GM19043 (cell line): ENCODE results near the gene PLEKHD1.

Experiments
- ATAC-seq: cut with Tn5 transposase; IDR thresholded peaks from one replicate; pipeline ENCODE4 v1.9.1; 2021; ENCODE audit warnings: low read depth; ENCODE audit not compliant: unreplicated experiment

The PLEKHD1 gene

DNA sequence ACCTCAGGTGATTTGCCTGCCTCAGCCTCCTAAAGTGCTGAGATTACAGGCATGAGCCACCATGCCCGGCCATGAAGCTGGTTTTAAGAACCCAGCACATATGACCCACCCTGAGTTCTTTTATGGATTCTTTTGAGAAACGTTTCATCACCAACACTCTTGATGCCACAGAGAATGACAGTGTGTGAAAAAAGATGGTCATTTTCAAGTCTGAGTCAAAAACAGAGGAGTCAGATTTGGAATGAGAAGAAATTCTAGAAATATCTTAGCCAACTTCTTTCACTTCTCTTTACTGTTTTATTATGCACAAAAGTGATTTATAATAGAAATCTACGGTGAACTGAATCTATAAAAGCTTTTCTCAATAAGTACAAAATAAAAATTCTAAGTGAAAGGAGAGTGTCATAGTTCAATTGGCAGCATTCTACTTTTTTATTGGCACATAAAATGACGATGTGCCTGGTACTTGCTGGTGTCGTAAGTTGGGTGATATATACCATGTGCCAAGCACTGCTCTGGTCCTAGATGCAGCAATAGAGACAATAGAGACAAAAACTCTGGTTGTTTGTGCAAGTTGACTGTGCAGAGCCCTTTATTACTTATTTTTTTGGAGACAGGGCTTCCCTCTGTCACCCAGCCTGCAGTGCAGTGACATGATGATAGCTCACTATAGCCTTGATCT lies 56.3 kb downstream of the PLEKHD1 start:
- ATAC-seq: no peak

DNA sequence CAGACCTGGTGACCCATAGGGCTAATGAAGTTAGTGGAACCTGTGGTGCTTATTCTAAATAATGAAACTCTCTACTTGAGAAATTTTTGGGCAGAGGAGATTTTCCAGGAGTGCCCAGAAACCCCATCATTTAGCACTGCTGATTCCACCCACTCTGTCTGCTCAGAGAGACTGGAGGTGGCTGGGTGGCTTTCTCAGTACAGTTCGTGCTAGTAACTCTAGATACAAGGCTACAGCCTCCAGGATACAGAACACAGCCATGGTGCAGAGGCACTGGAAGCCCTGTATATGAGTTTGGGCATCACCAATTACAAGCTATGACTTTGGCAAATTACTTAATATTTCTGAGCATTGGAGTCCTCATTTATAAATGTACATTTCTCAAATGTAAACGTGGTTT lies 57.8 kb downstream of the PLEKHD1 start:
- ATAC-seq: no peak

- no peak for ATAC-seq
Observed at GRCh38 chr14:69543341-69544115, 59.0 kb downstream of the PLEKHD1 start.

DNA sequence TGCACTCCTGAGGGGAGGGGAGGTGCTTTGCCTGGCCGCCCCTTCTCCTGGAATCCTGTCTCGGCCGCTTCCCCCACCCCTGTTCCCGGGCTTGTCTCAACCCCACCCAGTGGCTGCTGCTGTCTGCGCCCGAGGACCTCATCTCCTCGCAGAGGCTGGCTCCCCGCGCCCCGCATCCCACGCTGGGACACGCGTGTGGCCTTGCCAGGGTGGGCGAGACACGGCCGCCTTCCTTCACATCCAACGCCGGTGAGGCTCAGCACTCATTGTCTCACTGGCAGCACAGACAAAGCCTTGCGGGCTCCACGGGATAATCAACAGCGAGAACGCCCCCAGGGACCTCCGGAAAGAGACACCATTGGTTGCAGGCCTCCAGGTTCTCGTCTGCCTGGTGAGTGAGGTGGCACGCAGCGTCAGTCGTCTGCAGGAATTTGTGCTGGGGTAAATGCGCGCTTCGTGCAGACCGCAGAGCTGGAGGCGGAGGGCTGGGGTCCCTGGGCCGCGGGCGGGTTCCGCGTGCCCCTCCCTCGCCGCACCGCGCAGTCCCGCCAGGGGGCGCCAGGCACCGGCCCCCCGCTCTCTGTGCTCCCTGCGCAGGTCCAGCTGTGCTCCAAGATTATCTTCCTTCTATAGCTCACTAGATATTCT lies 63.3 kb downstream of the PLEKHD1 start:
- no peak for ATAC-seq

DNA sequence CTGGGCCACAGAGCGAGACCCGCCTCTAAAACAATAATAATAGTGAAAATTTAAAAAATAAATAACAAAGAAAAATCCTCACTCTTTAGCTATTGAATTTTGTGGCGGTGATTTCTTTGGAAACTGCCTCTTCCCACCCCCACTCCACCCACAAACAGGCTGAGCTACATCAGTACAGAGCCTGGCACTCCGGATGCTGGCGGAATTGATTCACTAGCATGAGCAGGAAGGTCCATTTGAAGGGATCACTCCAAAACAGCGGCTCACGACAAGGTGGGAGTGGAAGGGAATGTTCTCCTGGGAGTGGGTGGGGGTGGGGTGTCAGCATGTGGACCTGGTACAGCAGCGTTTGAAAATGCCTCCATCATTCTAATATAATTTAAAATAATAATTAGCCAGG lies 64.0 kb downstream of the PLEKHD1 start:
- no peak for ATAC-seq

GRCh38 chr14:69551511-69551910 lies 67.0 kb downstream of the PLEKHD1 start:
- no peak for ATAC-seq

DNA sequence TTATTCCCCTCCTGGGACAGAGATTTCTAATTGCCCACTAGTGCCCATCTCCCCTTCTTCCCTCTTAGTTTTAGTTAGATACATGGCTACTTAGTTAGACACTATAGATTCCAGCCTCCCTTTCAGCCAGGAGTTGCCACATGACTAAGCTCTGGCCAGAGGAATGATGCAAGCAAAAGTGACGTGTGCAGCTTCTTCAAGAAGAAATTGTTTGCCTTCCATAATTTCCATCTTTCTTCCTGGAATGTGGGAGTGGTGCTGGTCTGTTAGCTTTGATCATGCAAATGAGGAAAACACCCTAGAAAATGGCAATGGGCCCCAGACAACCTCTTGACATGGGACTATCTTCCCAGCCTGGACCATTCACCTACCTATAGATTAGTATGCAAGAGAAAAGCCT lies 68.7 kb downstream of the PLEKHD1 start:
- ATAC-seq: no peak

DNA sequence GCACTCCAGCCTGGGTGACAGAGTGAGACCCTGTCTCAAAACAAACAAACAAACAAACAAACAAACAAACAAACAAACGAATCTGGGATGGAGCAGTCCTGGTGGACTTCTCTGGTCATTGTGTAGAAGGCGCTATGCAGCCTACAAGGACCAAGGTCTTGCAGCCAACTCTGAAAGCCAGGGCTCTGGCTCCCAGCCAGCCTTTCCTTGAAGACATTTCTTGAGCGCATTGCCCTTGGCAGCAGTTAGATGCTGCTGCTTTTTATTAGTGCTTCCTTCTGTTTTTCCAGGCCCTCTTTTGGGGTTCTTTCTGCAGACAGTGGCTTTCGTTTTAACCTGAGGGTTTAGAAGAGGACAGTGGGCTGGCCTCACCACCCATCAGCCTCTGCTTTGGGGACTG lies 70.0 kb downstream of the PLEKHD1 start:
- no peak for ATAC-seq

DNA sequence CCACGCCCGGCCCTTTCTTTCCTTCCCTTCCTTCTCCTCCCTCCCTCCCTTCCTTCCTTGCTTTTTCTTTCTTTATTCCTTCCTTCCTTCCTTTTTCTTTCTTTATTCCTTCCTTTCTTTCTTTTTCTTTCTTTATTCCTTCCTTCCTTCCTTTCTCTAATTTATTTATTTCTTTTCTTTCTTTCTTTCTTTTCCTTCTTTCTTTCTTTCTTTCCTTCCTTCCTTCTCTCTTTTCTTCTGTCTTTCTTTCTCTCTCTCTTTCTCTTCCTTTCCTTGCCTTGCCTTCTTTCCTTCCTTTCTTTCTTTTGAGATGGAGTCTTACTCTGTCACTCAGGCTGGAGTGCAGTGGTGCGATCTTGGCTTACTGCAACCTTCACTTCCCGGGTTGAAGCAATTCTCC lies 74.2 kb downstream of the PLEKHD1 start:
- no peak for ATAC-seq

GRCh38 chr14:69559581-69560011 lies 75.1 kb downstream of the PLEKHD1 start:
- ATAC-seq: no peak

DNA sequence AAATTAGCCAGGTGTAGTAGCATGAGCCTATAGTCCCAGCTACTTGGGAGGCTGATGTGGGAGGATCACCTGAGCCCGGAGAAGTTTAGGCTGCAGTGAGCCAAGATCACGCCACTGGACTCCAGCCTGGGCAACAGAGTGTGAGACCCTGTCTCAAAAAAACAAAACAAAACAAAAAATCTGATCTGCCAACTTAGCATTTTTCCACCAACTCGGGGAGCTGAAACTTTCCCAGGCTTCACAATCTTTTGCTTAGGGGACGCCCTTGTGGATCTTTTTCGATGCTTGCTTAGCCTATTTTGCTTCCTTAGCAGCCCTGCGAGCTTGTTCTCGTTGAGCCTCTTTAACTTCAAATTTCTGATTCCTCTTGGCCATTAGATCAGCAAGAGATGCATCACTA lies 76.3 kb downstream of the PLEKHD1 start:
- no peak for ATAC-seq

GRCh38 chr14:69561893-69562292 lies 77.4 kb downstream of the PLEKHD1 start:
- no peak for ATAC-seq

DNA sequence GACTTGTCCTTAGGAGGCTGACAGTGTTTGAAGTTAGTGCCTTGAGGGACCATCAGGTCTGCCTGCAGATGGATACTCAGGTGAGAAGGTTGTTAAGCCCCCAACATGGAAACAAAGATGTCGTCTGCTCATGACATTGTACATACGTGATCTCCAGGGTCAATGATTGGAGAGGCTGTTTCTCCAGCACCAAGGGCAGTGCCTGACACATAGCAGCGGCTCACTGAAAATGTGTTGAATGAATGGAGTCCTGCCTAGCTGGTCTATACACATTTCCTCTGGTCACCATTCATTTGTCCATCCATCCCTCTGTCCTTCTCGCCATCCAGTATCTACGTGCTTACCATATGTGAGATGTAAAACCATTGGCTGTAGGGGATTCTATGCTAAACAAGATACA lies 83.0 kb downstream of the PLEKHD1 start:
- ATAC-seq: no peak

DNA sequence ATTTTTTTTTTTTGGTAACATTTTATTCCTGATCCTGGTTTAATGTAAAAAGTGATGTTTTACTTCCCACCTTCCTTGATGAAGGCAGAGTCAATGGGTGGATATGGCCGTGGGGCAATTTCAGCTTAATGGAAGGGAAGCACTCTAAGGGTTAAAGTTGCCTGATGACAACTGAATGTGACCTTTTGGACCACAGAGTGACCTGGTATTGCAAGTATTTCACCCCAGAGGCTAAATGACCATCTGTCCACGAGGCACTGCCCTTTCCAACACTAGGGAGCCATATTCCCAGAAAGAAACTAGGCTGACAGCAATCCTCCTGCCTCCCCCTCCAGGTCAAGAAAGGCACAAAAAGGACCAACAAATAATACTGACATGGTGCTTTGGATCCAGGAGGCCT lies 85.3 kb downstream of the PLEKHD1 start:
- ATAC-seq: no peak

- no peak for ATAC-seq
Observed at GRCh38 chr14:69570836-69571330, 86.4 kb downstream of the PLEKHD1 start.

DNA sequence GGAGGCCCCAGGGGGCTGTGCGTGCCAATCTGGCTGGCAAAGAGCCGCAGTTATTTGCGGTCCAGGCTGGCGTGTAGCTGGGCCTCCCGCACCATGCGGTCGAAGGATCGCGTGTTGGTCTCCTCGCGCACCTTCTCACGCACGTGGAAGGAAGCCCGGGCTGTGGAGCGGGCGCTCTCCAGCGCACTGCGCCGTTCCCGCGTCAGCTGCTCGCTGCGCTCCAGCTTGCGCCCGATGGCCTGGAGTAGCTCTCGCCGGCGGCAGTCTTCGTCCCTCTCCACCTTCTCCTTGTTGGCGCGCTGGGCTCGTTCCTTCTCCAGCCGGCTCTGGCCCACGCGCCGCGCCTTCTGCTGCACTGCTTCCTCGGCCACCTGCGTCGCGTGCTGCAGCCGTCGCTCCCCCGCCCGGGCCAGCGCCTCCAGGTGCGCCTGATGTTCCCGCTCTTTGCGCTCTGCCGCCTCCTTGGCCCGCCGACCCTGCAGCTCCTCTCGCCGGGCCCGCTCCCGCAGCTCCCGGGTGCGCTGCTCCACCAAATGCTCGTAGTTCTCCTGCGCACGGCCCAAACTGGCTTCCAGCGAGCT lies 87.0 kb downstream of the PLEKHD1 start:
- ATAC-seq: no peak

- no peak for ATAC-seq
Observed at GRCh38 chr14:69572030-69572840, 87.7 kb downstream of the PLEKHD1 start.

DNA sequence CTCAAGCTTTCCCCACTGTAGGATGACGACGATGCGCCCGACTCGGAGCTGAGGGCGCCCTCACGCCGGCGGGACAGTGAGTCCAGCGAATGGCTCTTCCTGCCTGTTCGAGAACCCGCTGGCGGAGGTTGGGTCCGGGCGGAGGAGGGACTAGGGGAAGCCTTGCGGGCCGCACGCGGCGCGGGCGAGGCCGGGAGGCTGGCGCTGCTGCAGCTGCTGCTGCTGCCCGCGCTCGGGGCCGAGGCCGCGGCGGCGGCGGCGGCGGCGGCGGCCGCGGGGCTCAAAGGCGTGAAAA lies 88.3 kb downstream of the PLEKHD1 start:
- no peak for ATAC-seq

GRCh38 chr14:69573205-69573830 lies 88.8 kb downstream of the PLEKHD1 start:
- ATAC-seq: no peak

DNA sequence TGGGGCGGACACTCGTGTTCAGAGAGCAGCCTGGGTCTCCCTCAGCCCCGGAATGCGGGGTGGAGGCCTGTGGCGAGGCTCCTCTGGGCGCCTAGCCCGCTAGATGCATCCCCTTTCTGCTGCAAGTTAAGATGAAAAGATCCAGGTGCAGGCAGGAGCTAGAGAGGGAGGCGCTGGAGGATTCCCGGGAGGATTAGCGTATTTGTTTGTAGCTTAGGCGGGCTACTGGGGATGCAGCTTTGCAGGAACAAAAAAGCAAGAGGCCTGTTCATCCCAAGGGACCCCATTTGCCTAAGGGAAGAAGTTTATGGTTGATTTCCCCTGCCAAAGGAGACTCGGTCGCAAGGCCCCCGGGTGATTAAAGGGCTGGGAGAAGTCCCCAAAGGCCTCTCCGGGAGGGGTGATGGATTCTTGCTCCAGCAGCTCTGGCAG lies 89.3 kb downstream of the PLEKHD1 start:
- no peak for ATAC-seq
